Measurements from ENCODE around the gene RBM14.

Gene RBM14

GRCh38 chr11:66629356-66629755 lies 12.9 kb downstream of the RBM14 start:
- peaks cover 22% of the 10 kb centered on the region for H3F3A ChIP-seq (ENCODE audit: insufficient read depth)
- no peak overlapping the region for H3K9ac ChIP-seq (ENCODE audit: low read length)
- H3K36me3 ChIP-seq (ENCODE audit: low read length): peaks cover 45% of the 10 kb centered on the region
- no peak overlapping the region for H3K27ac ChIP-seq (ENCODE audit: low read depth, low read length)
- no peaks in the 10 kb centered on the region for H3K9me3 ChIP-seq (ENCODE audit: insufficient read depth, low read length)
- H4K20me1 ChIP-seq (ENCODE audit: low read depth, low read length): peaks cover 20% of the 10 kb centered on the region; the same call in 1 of the 2 replicates
- H3K9me2 ChIP-seq (replicated peaks; ENCODE audit: insufficient read depth, low read length): no peaks in the 10 kb centered on the region
- H3K4me2 ChIP-seq (ENCODE audit: low read depth, low read length, poor library complexity, severe bottlenecking): no peak overlapping the region
- no peak for TF ChIP-seq CTCF (IDR thresholded peaks at IDR 0.05; ENCODE audit: insufficient read depth, low read length, poor library complexity, severe bottlenecking)
- TF ChIP-seq EZH2phosphoT487 (conservative IDR thresholded peaks at IDR 0.05; ENCODE audit: low read length): no peak
- H3K79me2 ChIP-seq (ENCODE audit: insufficient read depth, low read length): peaks cover 99% of the 10 kb centered on the region
- H3K4me3 ChIP-seq (ENCODE audit: insufficient read depth, low read length, poor library complexity, severe bottlenecking): no peak overlapping the region
- no peaks in the 10 kb centered on the region for H3K27me3 ChIP-seq (ENCODE audit: low read length)
- H2AFZ ChIP-seq (ENCODE audit: low read depth, low read length, severe bottlenecking): no peak overlapping the region

- no peaks in the 10 kb centered on the region for H3K27me3 ChIP-seq (ENCODE audit: low read length)
- peaks cover 28% of the 10 kb centered on the region for H3K36me3 ChIP-seq (ENCODE audit: low read length)
- H3K4me2 ChIP-seq (ENCODE audit: low read depth, low read length, poor library complexity, severe bottlenecking): no peak overlapping the region
- H3K9me3 ChIP-seq (ENCODE audit: insufficient read depth, low read length): no peaks in the 10 kb centered on the region
- H3K79me2 ChIP-seq (ENCODE audit: insufficient read depth, low read length): peaks cover 93% of the 10 kb centered on the region
- H3K9ac ChIP-seq (ENCODE audit: low read length): no peak overlapping the region
- no peaks in the 10 kb centered on the region for H3K9me2 ChIP-seq (replicated peaks; ENCODE audit: insufficient read depth, low read length)
- H2AFZ ChIP-seq (ENCODE audit: low read depth, low read length, severe bottlenecking): no peak overlapping the region
- H3F3A ChIP-seq (ENCODE audit: insufficient read depth): peaks cover 43% of the 10 kb centered on the region
- no peak overlapping the region for H3K4me3 ChIP-seq (ENCODE audit: insufficient read depth, low read length, poor library complexity, severe bottlenecking)
- no peak overlapping the region for H3K27ac ChIP-seq (ENCODE audit: low read depth, low read length)
- TF ChIP-seq CTCF (IDR thresholded peaks at IDR 0.05; ENCODE audit: insufficient read depth, low read length, poor library complexity, severe bottlenecking) (no peak), EZH2phosphoT487 (conservative IDR thresholded peaks at IDR 0.05; ENCODE audit: low read length) (no peak)
- peaks cover 13% of the 10 kb centered on the region; the same call in 1 of the 2 replicates for H4K20me1 ChIP-seq (ENCODE audit: low read depth, low read length)
Measured at GRCh38 chr11:66631883-66632282, 15.5 kb downstream of the RBM14 start.

- Histone ChIP-seq H2AFZ (ENCODE audit: low read depth, low read length, severe bottlenecking) (no peak overlapping the region), H3K27me3 (ENCODE audit: low read length) (no peaks in the 10 kb centered on the region), H3K9ac (ENCODE audit: low read length) (no peak overlapping the region), H4K20me1 (ENCODE audit: low read depth, low read length) (peaks cover 8% of the 10 kb centered on the region; the same call in 1 of the 2 replicates), H3K27ac (ENCODE audit: low read depth, low read length) (no peak overlapping the region), H3K9me2 (replicated peaks; ENCODE audit: insufficient read depth, low read length) (no peaks in the 10 kb centered on the region), H3K4me3 (ENCODE audit: insufficient read depth, low read length, poor library complexity, severe bottlenecking) (no peak overlapping the region), H3F3A (ENCODE audit: insufficient read depth) (peaks cover 53% of the 10 kb centered on the region), H3K36me3 (ENCODE audit: low read length) (peaks cover 20% of the 10 kb centered on the region), H3K4me2 (ENCODE audit: low read depth, low read length, poor library complexity, severe bottlenecking) (no peak overlapping the region), H3K79me2 (ENCODE audit: insufficient read depth, low read length) (peaks cover 85% of the 10 kb centered on the region), H3K9me3 (ENCODE audit: insufficient read depth, low read length) (no peaks in the 10 kb centered on the region)
- no peak for TF ChIP-seq EZH2phosphoT487 (conservative IDR thresholded peaks at IDR 0.05; ENCODE audit: low read length)
- no peak for TF ChIP-seq CTCF (IDR thresholded peaks at IDR 0.05; ENCODE audit: insufficient read depth, low read length, poor library complexity, severe bottlenecking)
Measured at GRCh38 chr11:66632952-66633351, 16.5 kb downstream of the RBM14 start.

All from SU-DHL-6 (cell line).